ENCODE data around the gene NRDC.

DNA sequence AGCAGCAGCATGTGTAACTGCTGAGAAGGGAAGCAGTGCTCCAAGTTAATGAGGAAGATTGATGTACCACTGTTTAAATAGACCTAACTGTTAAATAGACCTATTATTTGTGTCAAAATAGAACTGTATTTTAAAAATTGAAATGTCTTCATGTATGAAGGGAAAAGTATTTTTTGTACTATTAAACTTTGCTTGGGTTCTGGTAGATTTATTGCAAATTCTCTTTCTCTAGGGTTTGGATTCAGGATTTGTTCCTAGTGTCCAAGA is 133.3 kb downstream of the NRDC start:
- TF ChIP-seq, protein P1, sequence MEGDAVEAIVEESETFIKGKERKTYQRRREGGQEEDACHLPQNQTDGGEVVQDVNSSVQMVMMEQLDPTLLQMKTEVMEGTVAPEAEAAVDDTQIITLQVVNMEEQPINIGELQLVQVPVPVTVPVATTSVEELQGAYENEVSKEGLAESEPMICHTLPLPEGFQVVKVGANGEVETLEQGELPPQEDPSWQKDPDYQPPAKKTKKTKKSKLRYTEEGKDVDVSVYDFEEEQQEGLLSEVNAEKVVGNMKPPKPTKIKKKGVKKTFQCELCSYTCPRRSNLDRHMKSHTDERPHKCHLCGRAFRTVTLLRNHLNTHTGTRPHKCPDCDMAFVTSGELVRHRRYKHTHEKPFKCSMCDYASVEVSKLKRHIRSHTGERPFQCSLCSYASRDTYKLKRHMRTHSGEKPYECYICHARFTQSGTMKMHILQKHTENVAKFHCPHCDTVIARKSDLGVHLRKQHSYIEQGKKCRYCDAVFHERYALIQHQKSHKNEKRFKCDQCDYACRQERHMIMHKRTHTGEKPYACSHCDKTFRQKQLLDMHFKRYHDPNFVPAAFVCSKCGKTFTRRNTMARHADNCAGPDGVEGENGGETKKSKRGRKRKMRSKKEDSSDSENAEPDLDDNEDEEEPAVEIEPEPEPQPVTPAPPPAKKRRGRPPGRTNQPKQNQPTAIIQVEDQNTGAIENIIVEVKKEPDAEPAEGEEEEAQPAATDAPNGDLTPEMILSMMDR (conservative IDR thresholded peaks at IDR 0.05; ENCODE audit: low read depth in 2 of 2) = no peak
- TF ChIP-seq POLR2AphosphoS5 (IDR thresholded peaks at IDR 0.05; ENCODE audit: low read depth) (no peak), EZH2 (IDR thresholded peaks at IDR 0.05; ENCODE audit: low read depth, unreplicated experiment) (no peak), EZH2phosphoT487 (IDR thresholded peaks at IDR 0.05; ENCODE audit: unreplicated experiment) (no peak), ZNF331 (CRISPR knock-in tag; IDR thresholded peaks at IDR 0.05; ENCODE audit: low read depth) (no peak), STAT1 (IDR thresholded peaks at IDR 0.05; ENCODE audit: unreplicated experiment) (no peak), CREB1 (CRISPR knock-in tag; IDR thresholded peaks at IDR 0.05; ENCODE audit: low read depth) (no peak), JUNB (IDR thresholded peaks at IDR 0.05; ENCODE audit: unreplicated experiment) (no peak)
- TF ChIP-seq, protein P2, sequence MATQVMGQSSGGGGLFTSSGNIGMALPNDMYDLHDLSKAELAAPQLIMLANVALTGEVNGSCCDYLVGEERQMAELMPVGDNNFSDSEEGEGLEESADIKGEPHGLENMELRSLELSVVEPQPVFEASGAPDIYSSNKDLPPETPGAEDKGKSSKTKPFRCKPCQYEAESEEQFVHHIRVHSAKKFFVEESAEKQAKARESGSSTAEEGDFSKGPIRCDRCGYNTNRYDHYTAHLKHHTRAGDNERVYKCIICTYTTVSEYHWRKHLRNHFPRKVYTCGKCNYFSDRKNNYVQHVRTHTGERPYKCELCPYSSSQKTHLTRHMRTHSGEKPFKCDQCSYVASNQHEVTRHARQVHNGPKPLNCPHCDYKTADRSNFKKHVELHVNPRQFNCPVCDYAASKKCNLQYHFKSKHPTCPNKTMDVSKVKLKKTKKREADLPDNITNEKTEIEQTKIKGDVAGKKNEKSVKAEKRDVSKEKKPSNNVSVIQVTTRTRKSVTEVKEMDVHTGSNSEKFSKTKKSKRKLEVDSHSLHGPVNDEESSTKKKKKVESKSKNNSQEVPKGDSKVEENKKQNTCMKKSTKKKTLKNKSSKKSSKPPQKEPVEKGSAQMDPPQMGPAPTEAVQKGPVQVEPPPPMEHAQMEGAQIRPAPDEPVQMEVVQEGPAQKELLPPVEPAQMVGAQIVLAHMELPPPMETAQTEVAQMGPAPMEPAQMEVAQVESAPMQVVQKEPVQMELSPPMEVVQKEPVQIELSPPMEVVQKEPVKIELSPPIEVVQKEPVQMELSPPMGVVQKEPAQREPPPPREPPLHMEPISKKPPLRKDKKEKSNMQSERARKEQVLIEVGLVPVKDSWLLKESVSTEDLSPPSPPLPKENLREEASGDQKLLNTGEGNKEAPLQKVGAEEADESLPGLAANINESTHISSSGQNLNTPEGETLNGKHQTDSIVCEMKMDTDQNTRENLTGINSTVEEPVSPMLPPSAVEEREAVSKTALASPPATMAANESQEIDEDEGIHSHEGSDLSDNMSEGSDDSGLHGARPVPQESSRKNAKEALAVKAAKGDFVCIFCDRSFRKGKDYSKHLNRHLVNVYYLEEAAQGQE (IDR thresholded peaks at IDR 0.05; ENCODE audit: unreplicated experiment) = no peak
- TF ChIP-seq, protein P3, sequence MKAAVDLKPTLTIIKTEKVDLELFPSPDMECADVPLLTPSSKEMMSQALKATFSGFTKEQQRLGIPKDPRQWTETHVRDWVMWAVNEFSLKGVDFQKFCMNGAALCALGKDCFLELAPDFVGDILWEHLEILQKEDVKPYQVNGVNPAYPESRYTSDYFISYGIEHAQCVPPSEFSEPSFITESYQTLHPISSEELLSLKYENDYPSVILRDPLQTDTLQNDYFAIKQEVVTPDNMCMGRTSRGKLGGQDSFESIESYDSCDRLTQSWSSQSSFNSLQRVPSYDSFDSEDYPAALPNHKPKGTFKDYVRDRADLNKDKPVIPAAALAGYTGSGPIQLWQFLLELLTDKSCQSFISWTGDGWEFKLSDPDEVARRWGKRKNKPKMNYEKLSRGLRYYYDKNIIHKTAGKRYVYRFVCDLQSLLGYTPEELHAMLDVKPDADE (IDR thresholded peaks at IDR 0.05) = no peak

All from GM23338 (cell line).